ENCODE data around the gene ZNF487.

ZNF487 gene

DNA sequence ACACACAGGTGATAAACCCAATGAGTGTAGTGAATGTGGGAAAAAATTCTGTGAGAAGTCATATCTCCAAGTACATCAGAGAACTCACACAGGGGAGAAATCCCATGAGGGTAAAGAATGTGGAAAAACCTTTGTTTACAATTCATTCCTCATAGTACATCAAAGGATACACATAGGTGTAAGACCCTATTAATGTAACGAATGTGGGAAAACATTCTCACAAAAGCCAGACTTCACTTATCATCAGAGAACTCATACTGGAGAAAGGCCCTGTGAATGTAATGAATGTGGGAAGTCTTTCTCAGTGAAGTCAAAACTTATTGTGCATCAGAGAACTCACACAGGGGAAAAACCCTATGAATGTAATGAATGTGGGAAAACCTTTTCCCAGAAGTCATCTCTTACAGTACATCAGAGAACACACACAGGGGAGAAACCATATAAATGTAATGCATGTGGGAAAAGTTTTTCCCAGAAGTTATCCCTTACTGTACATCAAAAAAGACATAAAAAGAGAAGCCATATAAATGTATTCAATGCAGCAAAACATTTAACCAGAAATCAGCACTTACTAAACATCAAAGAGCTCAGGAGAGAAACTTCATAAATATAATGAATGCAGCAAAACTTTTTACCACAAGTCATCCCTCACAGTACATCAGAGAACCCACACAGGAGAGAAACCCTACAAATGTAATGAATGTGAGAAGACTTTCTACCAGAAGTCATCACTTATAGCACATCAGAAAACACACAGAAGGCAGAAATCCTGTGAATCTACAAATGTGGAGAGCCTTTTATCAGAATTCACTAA lies 87.7 kb downstream of the ZNF487 start:
- DNase-seq (ENCODE audit: low read depth) = no peak
